ENCODE data around the gene MTHFD1L. TPM values are rescaled to one million over a fixed set of nuclear protein-coding genes. Genes with fewer than 3 reads are reported as not detected.

Gene MTHFD1L
- total RNA-seq, 1 donor, result 68.7 TPM

GRCh38 chr6:151067684-151068596 lies 202.4 kb downstream of the MTHFD1L start:
- TF ChIP-seq CTCF (IDR thresholded peaks at IDR 0.05; ENCODE audit: insufficient read depth, low read length), result no peak
- DNase-seq (ENCODE audit: low read depth), result peak; percentile 94
- peak overlapping the region; percentile 15 for H3K4me3 ChIP-seq (ENCODE audit: low read depth, low read length)

GRCh38 chr6:151068761-151069312 lies 203.3 kb downstream of the MTHFD1L start:
- peak; percentile 76 for DNase-seq (ENCODE audit: low read depth)
- H3K4me3 ChIP-seq (ENCODE audit: low read depth, low read length), result no peak overlapping the region
- no peak for TF ChIP-seq CTCF (IDR thresholded peaks at IDR 0.05; ENCODE audit: insufficient read depth, low read length)

- no peak overlapping the region for H3K4me3 ChIP-seq (ENCODE audit: low read depth, low read length)
- no peak for DNase-seq (ENCODE audit: low read depth)
- no peak for TF ChIP-seq CTCF (IDR thresholded peaks at IDR 0.05; ENCODE audit: insufficient read depth, low read length)
These were observed 204.1 kb downstream of the MTHFD1L start for GRCh38 chr6:151069641-151070040.

GRCh38 chr6:151070631-151071051 lies 205.1 kb downstream of the MTHFD1L start:
- peak overlapping the region; percentile 35 for H3K4me3 ChIP-seq (ENCODE audit: low read depth, low read length)
- no peak for TF ChIP-seq CTCF (IDR thresholded peaks at IDR 0.05; ENCODE audit: insufficient read depth, low read length)

GRCh38 chr6:151071295-151071694 lies 205.8 kb downstream of the MTHFD1L start:
- no peak for TF ChIP-seq CTCF (IDR thresholded peaks at IDR 0.05; ENCODE audit: insufficient read depth, low read length)
- H3K4me3 ChIP-seq (ENCODE audit: low read depth, low read length), result peak overlapping the region; percentile 41

More at GRCh38 chr6:151070631-151071051, 205.1 kb downstream of the MTHFD1L start:
- peak; percentile 94 for DNase-seq (ENCODE audit: low read depth)

GRCh38 chr6:151073146-151073545 lies 207.6 kb downstream of the MTHFD1L start:
- H3K4me3 ChIP-seq (ENCODE audit: low read depth, low read length), result no peak overlapping the region
- no peak for DNase-seq (ENCODE audit: low read depth)
- no peak for TF ChIP-seq CTCF (IDR thresholded peaks at IDR 0.05; ENCODE audit: insufficient read depth, low read length)

More at GRCh38 chr6:151071295-151071694, 205.8 kb downstream of the MTHFD1L start:
- DNase-seq (ENCODE audit: low read depth), result peak; percentile 92

Measured in fibroblast of the aortic adventitia (primary cell).